Inferior parietal cortex (tissue), 1 donor: Measurements from ENCODE around the gene B3GNT9.

ENCODE experiments used
- DNase-seq: peaks from one replicate; pipeline ENCODE4 v3.0.0-alpha.2; 2016; ENCODE audit errors: extremely low spot score

The B3GNT9 gene

GRCh38 chr16:67185651-67186134 is 34.9 kb upstream of the B3GNT9 start:
- no peak for DNase-seq

GRCh38 chr16:67184995-67185650 is 34.3 kb upstream of the B3GNT9 start:
- DNase-seq: peak; percentile 80

- no peak for DNase-seq
These were observed 33.7 kb upstream of the B3GNT9 start for GRCh38 chr16:67184453-67184994.

GRCh38 chr16:67183627-67184452 is 33.0 kb upstream of the B3GNT9 start, which contains the start of gene MATCAP1:
TSS of gene MATCAP1 (minus strand) at chr16:67183963. CDS start at chr16:67180610, 3,353 bp downstream.
- DNase-seq: peak; percentile 95

GRCh38 chr16:67183284-67183626 is 32.5 kb upstream of the B3GNT9 start:
- DNase-seq: no peak

- DNase-seq: no peak
These were observed 31.5 kb upstream of the B3GNT9 start for GRCh38 chr16:67182288-67182687.

GRCh38 chr16:67181346-67181745 is 30.5 kb upstream of the B3GNT9 start:
- no peak for DNase-seq

GRCh38 chr16:67180166-67180565 is 29.4 kb upstream of the B3GNT9 start:
- no peak for DNase-seq

- DNase-seq: no peak
These were observed 28.8 kb upstream of the B3GNT9 start for GRCh38 chr16:67179421-67180080.

- no peak for DNase-seq
These were observed 27.2 kb upstream of the B3GNT9 start for GRCh38 chr16:67177743-67178699.

- no peak for DNase-seq
These were observed 25.9 kb upstream of the B3GNT9 start for GRCh38 chr16:67176662-67177061.

GRCh38 chr16:67174706-67175231 is 24.0 kb upstream of the B3GNT9 start:
- DNase-seq: no peak

GRCh38 chr16:67173808-67174705 is 23.3 kb upstream of the B3GNT9 start:
- peak; percentile 66 for DNase-seq

- no peak for DNase-seq
These were observed 22.5 kb upstream of the B3GNT9 start for GRCh38 chr16:67173323-67173722.

- no peak for DNase-seq
These were observed 20.3 kb upstream of the B3GNT9 start for GRCh38 chr16:67170949-67171649.

- DNase-seq: peak; percentile 16
These were observed 19.6 kb upstream of the B3GNT9 start, which contains the start of gene NOL3 for GRCh38 chr16:67170168-67170948. TSS of gene NOL3 (plus strand) at chr16:67170538.

- no peak for DNase-seq
These were observed 18.9 kb upstream of the B3GNT9 start for GRCh38 chr16:67169642-67170167.

- DNase-seq: no peak
These were observed 18.2 kb upstream of the B3GNT9 start for GRCh38 chr16:67169011-67169451.
